NCI-H2029 treated with DMSO at 0.1 percent for 48 hours (cell line): ENCODE data around the gene DLG3.
A peak's percentile ranks its signal among the peaks of the same experiment; 100 is the strongest.

ENCODE experiments used
- DNase-seq: peaks from one replicate; lab custom pipeline; 2025; lab: John Stamatoyannopoulos, UW

DLG3 gene

DNA sequence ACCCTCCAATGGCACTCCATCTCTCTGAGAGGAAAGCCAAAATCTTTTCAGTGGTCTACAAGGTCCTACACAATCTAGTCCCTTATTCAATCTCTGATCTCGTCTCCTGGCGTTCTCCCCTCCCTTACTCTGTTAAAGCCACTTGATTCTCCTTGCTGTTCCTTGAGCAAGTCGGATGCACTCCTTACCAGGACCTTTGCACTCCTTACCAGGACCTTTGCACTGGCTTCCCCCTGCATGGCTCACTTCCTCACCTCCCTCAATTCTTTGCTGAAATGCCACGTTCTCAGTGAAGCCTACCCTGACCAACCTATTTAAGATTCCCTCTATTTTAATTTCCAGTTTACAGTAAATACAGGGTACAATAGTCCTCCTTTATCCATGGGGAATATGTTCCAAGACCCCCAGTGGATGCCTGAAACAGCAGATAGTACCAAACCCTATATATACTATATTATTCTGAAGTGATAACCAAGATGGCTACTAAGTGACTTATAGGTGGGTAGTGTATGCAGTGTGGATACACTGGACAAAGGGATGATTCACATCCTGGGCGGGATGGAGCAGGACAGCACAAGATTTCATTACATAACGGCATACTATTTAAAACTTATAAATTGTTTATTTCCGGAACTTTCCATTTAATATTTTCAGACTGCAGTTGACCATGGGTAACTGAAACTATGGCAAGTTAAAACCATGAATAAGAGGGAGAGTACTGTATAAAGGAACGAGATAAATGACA is 6.5 kb upstream of the DLG3 start:
- no peak for DNase-seq

- no peak for DNase-seq
Measured at GRCh38 chrX:70439016-70439415, 5.6 kb upstream of the DLG3 start.

- DNase-seq = no peak
Measured at GRCh38 chrX:70442224-70442623, 2.4 kb upstream of the DLG3 start.

DNA sequence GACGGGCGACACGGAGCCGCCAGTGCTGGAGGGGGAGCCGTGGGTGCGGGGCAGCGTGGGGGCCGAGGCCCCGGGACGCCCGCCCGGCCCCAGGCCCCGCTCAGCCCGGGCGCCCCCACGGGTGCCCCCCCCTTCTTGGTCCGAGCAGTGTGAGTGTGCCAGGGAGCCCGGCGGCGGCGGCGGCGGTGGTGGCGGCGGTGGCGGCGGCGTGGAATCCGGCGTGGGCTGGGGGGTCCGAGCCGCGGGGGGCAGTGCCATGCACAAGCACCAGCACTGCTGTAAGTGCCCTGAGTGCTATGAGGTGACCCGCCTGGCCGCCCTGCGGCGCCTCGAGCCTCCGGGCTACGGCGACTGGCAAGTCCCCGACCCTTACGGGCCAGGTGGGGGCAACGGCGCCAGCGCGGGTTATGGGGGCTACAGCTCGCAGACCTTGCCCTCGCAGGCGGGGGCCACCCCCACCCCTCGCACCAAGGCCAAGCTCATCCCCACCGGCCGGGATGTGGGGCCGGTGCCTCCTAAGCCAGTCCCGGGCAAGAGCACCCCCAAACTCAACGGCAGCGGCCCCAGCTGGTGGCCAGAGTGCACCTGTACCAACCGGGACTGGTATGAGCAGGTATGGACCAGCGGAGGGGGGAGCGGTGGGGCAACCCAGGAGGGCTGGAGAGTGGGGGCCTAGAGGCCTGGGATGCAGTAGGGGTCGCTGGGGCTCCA is 466 bp downstream of the DLG3 start:
- DNase-seq = no peak

DNA sequence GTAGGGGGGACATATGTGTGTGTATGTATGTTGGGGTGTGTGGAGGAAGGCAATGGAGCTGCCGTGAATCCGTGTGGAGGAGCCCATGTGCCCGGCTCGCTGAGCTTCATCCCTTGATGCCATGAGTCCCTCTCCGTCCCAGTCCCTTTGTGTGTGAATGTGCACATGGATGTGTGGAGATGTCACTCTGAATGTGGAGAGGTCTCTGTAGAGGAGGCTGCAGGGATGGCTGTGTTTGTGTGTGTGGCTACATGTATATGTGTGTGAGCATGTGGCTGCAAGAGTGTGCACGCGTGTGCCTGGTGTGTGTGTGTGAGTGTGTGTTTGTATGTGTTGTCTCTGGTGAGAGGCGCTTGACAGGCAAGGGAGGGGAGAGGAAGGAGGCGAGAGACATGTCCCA is 1.3 kb downstream of the DLG3 start:
- no peak for DNase-seq

DNA sequence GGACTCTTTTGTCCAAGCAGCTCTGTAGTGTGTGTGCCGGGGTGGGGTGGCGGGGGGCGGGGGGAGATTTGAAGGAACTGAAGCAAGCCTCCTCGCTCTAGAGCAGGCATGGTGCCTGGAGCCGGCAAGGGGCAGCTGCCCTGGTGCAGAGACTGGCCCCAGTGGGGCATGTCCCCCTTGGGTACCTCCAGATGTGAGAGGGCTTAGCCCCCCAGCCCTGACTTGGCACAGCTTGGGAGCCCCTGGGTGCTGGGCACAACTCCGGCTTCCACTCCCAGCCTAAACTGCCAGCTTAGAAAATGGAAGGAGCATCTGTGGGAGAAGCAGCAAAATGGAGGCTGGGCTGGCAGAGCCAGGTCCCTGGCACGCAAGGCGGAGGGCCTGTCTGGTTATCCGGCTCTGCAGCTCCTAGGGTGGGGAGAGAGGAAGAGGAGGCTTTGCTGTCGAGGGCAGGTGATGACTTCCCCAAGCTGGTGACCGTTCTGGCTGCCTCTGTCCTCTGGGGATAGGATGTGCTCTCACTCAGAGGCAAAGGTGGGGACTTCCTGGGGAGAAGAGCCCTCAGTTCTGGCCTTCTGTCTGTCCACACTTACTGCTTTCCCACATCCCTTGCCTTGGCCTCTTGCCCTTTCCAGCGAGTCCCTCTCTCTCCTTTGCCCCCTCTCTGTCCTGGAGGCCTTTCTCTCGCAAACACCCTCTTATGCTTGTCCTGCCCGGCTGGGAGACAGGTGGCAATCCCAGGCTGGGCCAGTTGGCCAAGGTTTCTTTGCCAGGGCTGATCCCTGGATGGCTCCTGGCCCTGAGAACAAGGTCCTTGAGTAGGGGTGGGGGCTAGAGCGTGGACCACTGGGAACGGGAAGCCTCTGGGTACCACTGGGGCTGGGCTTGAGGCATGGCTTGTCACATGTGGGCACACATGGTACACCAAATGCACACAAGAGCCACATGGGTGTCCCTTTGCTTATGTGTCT is 2.0 kb downstream of the DLG3 start:
- DNase-seq = no peak

GRCh38 chrX:70449457-70449966 is 4.9 kb downstream of the DLG3 start:
- no peak for DNase-seq

DNA sequence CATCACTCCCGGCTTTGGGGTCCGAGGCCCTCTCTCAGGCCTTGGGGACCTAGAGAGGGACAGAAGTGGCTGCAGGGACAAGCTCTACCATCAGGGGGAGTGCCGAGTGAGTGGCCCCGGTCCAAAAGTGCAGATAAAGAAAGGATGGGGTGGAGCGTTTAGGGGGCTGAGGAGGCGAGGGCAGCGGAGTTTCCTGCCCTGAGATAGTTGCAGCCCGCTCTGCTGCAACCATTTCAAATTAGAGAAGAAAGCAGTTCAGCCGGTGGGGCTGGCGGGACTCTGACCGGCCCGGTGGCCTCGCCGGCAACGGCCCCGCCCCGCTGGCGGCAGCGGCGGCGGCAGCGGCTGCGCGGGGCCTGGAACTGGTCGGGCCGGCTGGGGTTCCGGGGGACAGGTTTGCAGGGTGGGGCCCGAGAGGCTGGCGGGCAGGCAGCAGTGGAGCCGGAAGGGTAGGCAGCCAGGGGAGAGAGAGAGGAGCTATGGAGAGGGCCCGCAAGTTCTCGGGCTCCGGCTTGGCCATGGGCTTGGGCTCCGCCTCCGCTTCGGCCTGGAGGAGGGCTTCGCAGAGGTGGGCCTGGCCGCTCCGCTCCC is 7.6 kb downstream of the DLG3 start:
- DNase-seq = no peak

DNA sequence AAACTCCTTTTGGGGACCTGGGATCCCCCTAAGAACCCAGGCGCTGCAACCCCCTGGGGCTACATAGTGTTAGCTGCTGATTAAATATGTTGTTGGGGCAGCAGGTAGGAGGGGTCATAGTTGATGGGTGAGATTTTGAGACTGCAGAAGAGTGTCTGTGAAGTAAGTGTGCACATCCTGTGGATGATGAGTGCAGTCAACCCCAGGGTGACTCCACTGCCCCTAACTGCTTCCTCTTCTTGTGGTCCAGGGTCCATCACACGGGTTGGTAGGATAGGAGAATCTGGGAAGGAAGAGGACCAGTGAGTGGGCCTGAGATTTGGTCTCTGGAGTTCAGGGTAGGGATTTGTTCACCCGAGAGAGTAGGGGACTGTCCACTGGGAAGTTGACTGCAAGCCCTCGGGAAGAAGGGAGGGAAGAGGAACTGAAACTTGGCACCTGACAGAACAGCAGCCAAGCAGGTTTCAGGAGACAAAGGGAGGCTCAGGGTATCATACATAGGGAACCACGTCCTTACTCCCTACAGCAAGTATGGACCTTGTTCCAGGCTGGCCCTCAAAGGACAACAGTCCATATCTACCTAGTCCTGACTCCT is 8.5 kb downstream of the DLG3 start:
- DNase-seq = no peak

DNA sequence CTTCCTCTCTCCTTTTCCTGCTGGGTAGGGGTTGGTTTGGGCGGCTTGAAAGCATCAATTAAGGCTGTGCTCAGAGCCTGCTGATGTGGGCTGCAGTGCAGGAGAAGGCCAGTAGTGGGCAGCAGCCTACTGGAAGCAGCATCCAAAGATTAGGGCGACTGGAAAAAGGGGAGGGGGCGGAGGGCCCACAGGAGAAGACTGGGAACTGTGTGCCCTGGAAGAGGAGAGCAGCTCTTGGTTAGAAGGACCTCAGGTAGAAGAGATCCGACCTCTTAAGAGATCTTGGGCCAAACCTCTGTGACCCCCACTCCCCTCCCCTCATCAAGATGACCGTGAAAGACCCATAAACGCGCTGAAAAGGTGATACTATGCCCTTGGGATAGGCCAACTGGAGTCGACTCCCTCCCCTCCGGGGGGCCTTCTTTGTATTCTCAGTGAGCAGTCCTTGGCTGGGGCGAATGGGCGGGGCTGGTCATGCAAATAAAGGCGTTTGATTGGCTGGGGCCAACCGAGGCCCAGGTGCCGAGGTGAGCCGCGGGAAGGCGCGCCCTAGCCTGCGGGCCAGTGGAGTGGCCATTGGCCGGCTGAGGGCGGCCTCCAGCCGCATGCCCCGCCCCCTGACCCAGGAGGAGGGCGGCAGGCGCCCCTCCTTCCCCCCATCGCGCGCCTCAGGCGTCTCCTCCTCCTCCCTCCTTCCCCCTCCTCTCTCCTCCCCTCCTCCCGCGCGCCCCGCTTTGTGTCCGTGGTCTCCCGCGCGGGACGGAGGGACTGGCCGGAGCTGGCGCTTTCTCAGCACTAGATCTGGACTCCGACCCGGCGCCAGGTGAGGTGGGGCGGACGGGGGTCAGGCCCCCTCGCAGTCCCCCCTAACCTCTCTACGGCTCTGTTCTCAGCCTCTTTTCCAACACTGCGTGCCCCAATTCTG is 10.1 kb downstream of the DLG3 start:
- DNase-seq = peak; percentile 79

- no peak for DNase-seq
Measured at GRCh38 chrX:70455366-70456202, 10.9 kb downstream of the DLG3 start.

DNA sequence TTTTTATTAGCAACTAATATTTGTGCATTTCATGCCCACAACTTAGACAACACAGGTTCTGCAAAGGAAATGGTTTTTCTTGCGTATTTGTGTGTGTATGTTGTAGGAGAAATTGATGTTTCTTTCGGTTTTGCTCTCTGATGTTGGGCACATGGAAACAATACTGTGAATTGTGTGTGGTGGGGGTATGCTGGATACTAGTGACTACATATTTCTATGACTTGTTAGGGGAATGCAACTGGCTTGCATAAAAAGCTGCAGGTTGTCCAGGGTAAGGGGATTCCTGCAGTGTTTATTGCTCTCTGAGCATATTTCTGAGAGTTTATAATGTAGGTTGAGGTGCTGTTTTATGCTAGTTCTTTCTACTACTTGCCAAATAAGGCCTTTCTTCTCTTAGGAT is 11.6 kb downstream of the DLG3 start:
- no peak for DNase-seq

DNA sequence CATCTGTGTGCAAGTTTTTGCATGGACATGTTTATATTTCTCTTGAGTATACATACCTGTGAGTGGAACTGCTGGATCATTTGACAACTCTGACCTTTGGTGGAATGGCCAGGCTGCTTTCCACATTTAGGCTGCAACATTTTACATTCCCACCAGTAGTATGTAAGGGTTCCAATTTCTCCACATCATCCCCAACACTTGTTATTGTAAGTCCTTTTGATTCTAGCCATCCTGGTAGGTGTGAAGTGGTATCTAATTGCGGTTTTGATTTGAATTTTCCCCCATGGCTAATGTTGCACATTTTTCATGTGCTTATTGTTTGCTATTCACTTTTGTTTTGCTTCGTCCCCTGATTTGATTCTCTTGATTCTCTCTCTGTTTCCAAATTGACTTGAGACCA is 16.4 kb downstream of the DLG3 start:
- DNase-seq = no peak

- no peak for DNase-seq
Measured at GRCh38 chrX:70464051-70464450, 19.4 kb downstream of the DLG3 start.

- DNase-seq = no peak
Measured at GRCh38 chrX:70466968-70467367, 22.3 kb downstream of the DLG3 start.

GRCh38 chrX:70468709-70469108 is 24.1 kb downstream of the DLG3 start:
- DNase-seq = no peak

GRCh38 chrX:70470850-70471289 is 26.2 kb downstream of the DLG3 start:
- no peak for DNase-seq

- DNase-seq = no peak
Measured at GRCh38 chrX:70476166-70476933, 31.7 kb downstream of the DLG3 start.
